Stomach (tissue), 4 donors: Measurements from ENCODE around the gene RELN.

Experiments used
- CTCF ChIP-seq, 7 experiments: fragments of 450-650 bp in 4 of 7; fragments of 200-600 bp in 3 of 7; sonication (generic) in 3 of 7; IDR thresholded peaks; one replicate each; pipeline ENCODE4 v1.5.1; 2016 to 2019; ENCODE audit warnings: antibody characterized with exemption in 7 of 7, control low read depth in 2 of 7, mild to moderate bottlenecking in 1 of 7
- POLR2A ChIP-seq, 4 donors: fragments of 450-650 bp; IDR thresholded peaks; one replicate each; pipeline ENCODE4 v1.6.1; 2016; ENCODE audit warnings: antibody characterized with exemption in 4 of 4, control low read depth in 2 of 4, mild to moderate bottlenecking in 1 of 4, moderate library complexity in 1 of 4
- POLR2AphosphoS5 ChIP-seq, 3 donors: sonication (generic); formaldehyde crosslinking; IDR thresholded peaks; one replicate each; pipeline ENCODE4 v1.6.1; 2016; ENCODE audit warnings: antibody characterized with exemption in 3 of 3

DNA sequence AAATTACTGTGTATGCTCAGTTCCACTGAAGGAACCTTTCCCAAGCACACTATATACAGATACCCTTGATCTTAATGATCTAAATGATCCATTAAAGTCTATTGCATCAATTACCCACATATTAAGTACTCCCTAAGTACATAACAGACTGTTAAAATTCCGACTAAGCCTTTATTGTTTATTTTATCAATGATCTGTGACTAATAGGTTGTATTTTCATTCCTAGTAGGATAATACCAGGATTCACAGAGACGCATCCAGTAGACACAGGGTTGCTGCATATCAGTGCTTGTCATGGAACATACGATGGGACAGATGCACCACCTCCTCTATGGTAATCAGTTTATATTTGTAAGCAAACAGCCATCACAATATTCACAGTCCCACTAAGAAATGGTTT, 383.8 kb downstream of the RELN start:
- TF ChIP-seq POLR2A (IDR thresholded peaks at IDR 0.05) (no peak), CTCF (IDR thresholded peaks at IDR 0.05) (no peak), POLR2AphosphoS5 (IDR thresholded peaks at IDR 0.05) (no peak)
